ENCODE results near the gene SOCS7.

DNA sequence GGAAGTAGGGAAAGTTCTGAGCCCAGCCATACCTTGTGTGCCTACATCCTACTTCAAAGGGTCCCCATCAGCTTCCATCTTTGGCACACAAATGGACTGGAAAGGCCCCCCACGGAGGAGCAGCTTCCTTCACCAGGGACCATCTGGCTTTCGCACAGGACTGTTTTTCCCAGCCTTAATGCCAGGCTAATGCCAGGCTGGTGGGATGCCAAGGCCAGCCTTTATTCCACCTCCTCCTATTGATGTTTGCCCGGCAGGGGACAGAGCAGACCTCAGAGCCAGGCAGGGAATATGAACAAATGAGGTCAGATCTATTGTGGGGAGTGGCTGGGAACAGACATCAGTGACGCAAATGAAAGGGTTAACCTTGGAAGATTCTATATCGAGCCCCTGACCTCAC, 13.6 kb upstream of the SOCS7 start:
- TF ChIP-seq POLR2AphosphoS5 (IDR thresholded peaks at IDR 0.05; ENCODE audit: insufficient read depth in 1 of 2, low read depth in 1 of 2), result no peak
- TF ChIP-seq, protein P1, sequence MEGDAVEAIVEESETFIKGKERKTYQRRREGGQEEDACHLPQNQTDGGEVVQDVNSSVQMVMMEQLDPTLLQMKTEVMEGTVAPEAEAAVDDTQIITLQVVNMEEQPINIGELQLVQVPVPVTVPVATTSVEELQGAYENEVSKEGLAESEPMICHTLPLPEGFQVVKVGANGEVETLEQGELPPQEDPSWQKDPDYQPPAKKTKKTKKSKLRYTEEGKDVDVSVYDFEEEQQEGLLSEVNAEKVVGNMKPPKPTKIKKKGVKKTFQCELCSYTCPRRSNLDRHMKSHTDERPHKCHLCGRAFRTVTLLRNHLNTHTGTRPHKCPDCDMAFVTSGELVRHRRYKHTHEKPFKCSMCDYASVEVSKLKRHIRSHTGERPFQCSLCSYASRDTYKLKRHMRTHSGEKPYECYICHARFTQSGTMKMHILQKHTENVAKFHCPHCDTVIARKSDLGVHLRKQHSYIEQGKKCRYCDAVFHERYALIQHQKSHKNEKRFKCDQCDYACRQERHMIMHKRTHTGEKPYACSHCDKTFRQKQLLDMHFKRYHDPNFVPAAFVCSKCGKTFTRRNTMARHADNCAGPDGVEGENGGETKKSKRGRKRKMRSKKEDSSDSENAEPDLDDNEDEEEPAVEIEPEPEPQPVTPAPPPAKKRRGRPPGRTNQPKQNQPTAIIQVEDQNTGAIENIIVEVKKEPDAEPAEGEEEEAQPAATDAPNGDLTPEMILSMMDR (IDR thresholded peaks at IDR 0.05), result no peak
